Measurements from ENCODE around the gene CACNB2. TPM values are rescaled to one million over a fixed set of nuclear protein-coding genes. Genes with fewer than 3 reads are reported as not detected.

The CACNB2 gene
- total and polyA plus RNA-seq, 2 donors (not counting 3 experiments of a cell fraction or from before 2014, with no cell fraction given) = not detected

- no TSS peak for BruUV-seq (replicated peaks)
- intact Hi-C loops (cut with micrococcal nuclease) (no loop called here), dilution Hi-C loops (cut with MboI; ENCODE audit: extremely low pct_ligation_motif_present, low sequenced_read_pairs) (no loop called here)
- Histone ChIP-seq H3K9me1 (replicated peaks; ENCODE audit: control insufficient read depth, extremely low read depth, insufficient read depth, low read length) (no peaks in the 10 kb centered on the region), H4K20me1 (replicated peaks; ENCODE audit: control insufficient read depth, extremely low read depth, insufficient read depth, low read length) (no peaks in the 10 kb centered on the region), H3K4me2 (ENCODE audit: insufficient read depth, low read length) (no peak overlapping the region), H3K27me3 (ENCODE audit: control insufficient read depth in 2 of 2, insufficient read depth in 2 of 2, low read length in 2 of 2) (no peaks in the 10 kb centered on the region), H3K27ac (ENCODE audit: insufficient read depth, low read depth, low read length) (no peak overlapping the region), H3K9me3 (replicated peaks; ENCODE audit: control insufficient read depth, insufficient read depth, low read length) (no peaks in the 10 kb centered on the region), H3K79me2 (ENCODE audit: control insufficient read depth, insufficient read depth, low read length) (no peaks in the 10 kb centered on the region), H3K4me3 (replicated peaks in 1 of 3; ENCODE audit: insufficient read depth in 1 of 3, low read depth in 1 of 3, low read length in 3 of 3) (no peak overlapping the region), H3K4me1 (ENCODE audit: control insufficient read depth, extremely low read depth, insufficient read depth, low read length) (no peaks in the 10 kb centered on the region), H3K9ac (replicated peaks; ENCODE audit: extremely low read depth, insufficient read depth, low read length) (no peak overlapping the region), H3K36me3 (ENCODE audit: control insufficient read depth in 2 of 2, extremely low read depth in 1 of 2, insufficient read depth in 2 of 2, low read length in 2 of 2) (no peaks in the 10 kb centered on the region), H2AFZ (ENCODE audit: low read depth, low read length) (no peak overlapping the region)
- ChIA-PET CTCF (no interaction called here), POLR2A (no interaction called here)
- TF ChIP-seq JUN (IDR thresholded peaks at IDR 0.05; ENCODE audit: borderline replicate concordance, insufficient read depth, insufficient read length, low read depth) = no peak
- TF ChIP-seq POLR2AphosphoS5 (IDR thresholded peaks at IDR 0.05; ENCODE audit: insufficient read depth, low read depth, low read length) = no peak
- no peak for TF ChIP-seq MAX (IDR thresholded peaks at IDR 0.05; ENCODE audit: insufficient read depth, insufficient read length)
- no peak for TF ChIP-seq FOS (IDR thresholded peaks at IDR 0.05; ENCODE audit: borderline replicate concordance, insufficient read depth, low read length)
- TF ChIP-seq MYC (IDR thresholded peaks at IDR 0.05; ENCODE audit: low read depth, low read length) = no peak
- no peak for TF ChIP-seq GATA2 (IDR thresholded peaks at IDR 0.05; ENCODE audit: insufficient read depth, insufficient read length, low read depth, low read length)
- no peak for TF ChIP-seq CTCF (IDR thresholded peaks at IDR 0.05; ENCODE audit: extremely low read depth in 1 of 2, insufficient read depth in 1 of 2, low read depth in 1 of 2, low read length in 2 of 2)
- TF ChIP-seq POLR2A (IDR thresholded peaks at IDR 0.05; ENCODE audit: low read depth, low read length) = no peak
- no peak for TF ChIP-seq EZH2 (IDR thresholded peaks at IDR 0.05; ENCODE audit: borderline replicate concordance, low read depth, low read length, severe bottlenecking)
- no peak for DNase-seq (ENCODE audit: low read depth, low spot score)
- no peak for FAIRE-seq
These were observed 273.8 kb downstream of the CACNB2 start for GRCh38 chr10:18414061-18414460.

Measured in endothelial cell of umbilical vein (primary cell).